HG03060 (cell line): ENCODE measurements around the gene RAB6A.
"Not testable (repeated sequence)": the region's sequence is repeated elsewhere in the genome, so short reads cannot be mapped to it uniquely, and the experiment has no call there.

ENCODE experiments used
- ATAC-seq: cut with Tn5 transposase; IDR thresholded peaks from one replicate; pipeline ENCODE4 v1.9.1; 2021; ENCODE audit warnings: low read depth, moderate number of reproducible peaks; ENCODE audit not compliant: unreplicated experiment

The RAB6A gene

DNA sequence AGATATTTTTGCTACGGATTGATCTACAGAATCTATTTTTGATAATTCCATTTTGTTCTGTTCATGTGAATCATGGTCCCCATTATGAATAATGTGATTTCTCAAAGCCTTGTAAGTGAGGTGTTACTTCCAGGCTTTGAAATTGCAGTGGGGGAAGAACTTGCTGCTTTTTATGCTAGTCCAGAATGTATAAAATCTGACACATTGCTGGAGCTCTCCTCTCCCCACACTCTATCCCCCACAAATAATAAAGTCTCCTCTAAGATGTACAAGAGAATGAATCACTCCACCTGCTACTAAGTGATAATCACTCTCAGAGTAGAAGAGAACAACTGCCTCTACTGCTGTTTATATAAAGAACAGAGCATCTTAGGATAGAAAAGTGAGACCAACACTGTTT lies 5.9 kb upstream of the RAB6A start:
- ATAC-seq: no peak

DNA sequence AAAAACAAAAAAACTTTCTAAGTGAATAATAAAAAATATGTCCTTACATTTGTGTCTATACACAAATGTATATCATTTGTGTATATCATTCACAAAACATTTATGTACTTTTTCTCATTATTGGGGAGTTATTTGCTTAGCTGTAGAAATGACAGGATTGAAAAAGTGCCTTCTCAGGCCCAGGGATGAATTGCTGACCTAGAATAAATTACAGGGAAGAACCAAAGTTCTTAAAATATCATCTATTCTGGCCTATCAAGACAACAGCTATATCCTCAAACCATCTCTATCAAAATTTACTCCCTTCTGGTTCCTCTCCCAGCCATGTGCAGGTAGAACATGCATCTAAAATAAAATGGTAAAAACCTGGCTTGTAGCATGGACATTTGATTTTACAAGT lies 1.9 kb upstream of the RAB6A start:
- no peak for ATAC-seq

- ATAC-seq: no peak
Measured at GRCh38 chr11:73761403-73761945, 600 bp upstream of the RAB6A start.

GRCh38 chr11:73760135-73760678 lies 667 bp downstream of the RAB6A start:
- ATAC-seq: no peak

- ATAC-seq: no peak
Measured at GRCh38 chr11:73759610-73760134, 1.2 kb downstream of the RAB6A start.

DNA sequence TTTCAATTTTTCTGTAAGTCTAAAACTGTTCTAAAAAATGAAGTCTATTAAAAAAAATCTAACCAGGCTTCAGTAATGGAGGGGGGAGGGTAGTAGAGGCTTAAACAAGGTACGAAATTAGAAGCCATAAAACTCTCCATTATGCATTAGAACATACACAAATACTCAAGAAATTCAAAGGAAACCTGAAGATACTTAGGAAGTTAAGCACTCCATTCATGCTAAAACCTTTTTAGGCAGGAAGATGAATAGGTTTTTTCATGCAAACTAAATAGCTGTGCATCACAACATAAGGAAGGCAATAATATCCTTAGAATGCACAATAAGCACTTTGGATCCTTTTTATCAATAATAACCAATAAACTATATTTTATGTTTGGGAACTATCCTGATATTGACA lies 2.4 kb downstream of the RAB6A start:
- ATAC-seq: no peak

DNA sequence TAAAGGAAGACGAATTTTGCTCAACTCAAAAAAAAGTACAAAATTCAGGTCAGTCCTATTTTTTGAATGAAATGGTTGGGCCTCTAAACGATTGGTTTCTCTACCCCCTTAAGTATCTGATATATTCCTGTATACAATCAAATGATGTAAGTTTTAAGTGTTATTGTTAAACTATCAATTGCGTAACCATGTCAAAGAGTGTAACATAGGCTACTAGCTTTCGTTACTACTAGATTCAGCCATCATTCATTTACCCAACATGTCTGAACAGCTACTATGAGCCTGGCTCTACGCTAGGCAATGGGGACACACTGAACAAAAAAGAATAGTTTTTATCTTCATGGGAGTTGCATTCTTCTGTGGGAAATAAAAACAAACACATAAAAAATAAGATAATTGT lies 3.3 kb downstream of the RAB6A start:
- ATAC-seq: no peak

DNA sequence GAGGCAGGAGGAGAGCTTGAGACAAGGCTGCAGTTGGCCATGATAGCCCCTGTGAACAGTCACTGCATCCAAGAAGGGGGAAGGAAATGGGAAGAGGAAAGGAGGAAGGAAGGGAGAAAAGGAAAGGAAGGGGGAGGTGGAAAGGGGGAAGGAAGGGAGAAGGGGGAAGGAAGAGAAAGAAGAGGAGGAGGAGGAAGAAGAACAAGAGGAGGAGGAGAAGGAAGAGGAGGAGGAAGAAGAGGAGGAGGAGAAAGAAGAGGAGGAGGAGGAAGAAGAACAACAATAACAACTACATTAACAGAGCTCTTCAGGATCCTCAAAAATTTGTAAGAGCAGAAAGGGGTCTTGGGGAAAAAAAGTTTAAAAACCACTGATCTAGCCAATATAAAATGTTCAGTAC lies 5.2 kb downstream of the RAB6A start:
- ATAC-seq: no peak

DNA sequence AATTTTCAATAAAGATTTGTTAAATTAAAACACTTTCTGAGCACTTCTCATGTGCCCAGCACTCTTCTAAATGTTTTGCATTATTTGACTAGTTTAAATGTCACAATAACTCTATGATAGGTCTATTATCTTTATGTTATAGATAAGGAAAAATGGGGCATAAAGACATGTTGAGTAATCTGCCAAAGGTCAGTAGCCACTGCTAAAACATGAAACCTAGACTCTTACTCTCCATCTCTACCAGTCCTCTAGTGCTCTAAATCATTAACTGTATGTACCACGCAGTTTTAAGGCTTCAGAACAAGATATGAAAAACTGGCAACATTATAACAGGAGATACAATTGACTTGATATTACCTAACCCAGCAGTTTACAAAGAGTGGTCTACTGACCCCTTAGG lies 6.9 kb downstream of the RAB6A start:
- ATAC-seq: no peak

DNA sequence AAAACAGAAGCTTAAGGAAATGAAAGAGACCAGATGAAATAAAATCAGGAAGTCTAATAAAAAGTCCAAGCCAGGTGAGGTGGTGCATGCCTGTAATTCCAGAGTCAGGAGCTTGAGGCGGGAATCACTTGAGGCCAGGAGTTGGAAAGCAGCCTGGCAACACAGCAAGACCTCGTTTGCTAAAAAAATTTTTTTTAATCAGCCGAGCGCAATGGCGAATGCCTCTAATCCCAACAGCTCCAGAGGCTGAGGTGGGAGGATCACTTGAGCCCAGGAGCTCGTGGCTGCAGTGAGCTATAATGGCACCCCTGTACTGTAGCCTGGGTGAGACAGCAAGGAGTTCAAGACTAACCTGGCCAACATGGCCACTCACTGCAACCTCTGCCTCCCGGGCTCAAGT lies 8.0 kb downstream of the RAB6A start:
- ATAC-seq: no peak

DNA sequence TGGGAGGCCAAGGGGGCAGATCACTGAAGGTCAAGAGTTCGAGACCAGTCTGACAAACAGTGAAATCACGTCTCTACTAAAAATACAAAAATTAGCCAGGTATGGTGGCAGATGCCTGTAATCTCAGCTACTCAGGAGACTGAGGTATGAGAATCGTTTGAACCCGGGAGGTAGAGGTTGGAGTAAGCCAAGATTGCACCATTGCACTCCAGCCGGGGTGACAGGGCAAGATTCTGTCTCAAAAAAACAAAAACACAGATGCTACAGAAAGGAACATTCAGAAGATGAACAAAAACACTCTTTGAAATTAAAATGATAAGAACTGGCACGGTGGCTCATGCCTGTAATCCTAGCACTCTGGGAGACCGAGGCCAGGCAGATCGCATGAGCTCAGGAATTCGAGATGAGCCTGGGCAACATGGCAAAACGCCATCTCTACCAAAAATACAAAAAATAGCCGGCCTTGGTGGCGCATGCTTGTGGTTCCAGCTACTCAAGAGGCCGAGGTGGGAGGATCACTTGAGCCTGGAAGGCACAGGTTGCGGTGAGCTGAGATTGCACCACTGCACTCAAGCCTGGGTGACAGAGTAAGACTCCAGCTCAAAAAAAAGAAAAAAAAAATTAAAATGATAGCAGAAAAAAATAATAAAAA lies 8.5 kb downstream of the RAB6A start:
- no peak for ATAC-seq

- ATAC-seq: not testable (repeated sequence)
Measured at GRCh38 chr11:73750862-73751261, 10.0 kb downstream of the RAB6A start.

DNA sequence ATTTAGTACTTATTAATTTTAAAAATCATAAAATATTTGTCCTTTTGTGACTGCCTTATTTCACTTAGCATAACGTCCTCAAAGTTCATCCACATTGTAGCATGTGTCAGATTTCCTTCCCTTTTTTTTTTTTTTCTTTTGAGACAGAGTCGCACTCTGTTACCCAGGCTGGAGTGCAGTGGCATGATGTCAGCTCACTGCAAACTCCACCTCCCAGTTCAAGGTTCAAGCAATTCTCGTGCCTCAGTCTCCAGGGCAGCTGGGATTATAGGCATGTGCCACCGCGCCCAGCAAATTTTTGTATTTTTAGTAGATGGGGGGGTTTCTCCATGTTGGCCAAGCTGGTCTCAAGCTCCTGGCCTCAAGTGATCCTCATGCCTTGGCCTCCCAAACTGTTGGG lies 10.6 kb downstream of the RAB6A start:
- ATAC-seq: no peak

- no peak for ATAC-seq
Measured at GRCh38 chr11:73749118-73749517, 11.8 kb downstream of the RAB6A start.

- ATAC-seq: no peak
Measured at GRCh38 chr11:73748300-73748699, 12.6 kb downstream of the RAB6A start.

DNA sequence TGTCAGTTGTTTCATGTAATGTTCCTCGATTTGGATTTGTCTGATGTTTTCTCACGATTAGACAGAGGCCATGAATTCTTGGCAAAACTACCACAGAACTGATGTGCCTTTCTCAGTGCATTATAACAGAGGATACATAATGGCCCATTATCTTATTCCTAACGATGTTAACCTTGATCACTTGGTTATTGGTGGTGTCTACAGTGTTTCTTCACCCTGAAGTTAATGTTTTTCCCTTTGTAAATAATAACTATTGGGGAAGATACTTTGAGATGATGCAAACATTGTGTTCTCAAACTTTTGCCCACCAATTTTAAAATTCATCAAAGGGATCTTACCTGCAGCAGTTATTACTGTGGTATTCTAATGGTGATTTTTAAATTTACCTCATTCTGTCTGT lies 13.1 kb downstream of the RAB6A start:
- no peak for ATAC-seq

DNA sequence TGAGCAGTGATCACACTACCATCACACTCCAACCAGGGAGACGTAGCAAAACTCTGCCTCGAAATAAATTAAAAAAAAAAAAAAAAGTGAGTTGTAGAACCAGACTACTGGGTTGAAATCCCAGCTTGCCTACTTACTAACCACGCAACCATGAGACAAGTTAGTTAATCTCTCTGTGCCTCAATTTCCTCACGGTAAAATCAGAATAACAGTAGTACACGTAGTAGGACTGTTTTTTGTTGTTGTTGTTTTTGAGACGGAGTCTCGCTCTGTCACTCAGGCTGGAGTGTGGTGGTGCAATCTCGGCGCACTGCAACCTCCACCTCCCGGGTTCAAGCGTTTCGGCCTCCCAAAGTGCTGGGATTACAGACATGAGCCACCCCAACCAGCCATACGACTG lies 14.2 kb downstream of the RAB6A start:
- ATAC-seq: no peak

GRCh38 chr11:73743045-73743444 lies 17.8 kb downstream of the RAB6A start:
- ATAC-seq: no peak

DNA sequence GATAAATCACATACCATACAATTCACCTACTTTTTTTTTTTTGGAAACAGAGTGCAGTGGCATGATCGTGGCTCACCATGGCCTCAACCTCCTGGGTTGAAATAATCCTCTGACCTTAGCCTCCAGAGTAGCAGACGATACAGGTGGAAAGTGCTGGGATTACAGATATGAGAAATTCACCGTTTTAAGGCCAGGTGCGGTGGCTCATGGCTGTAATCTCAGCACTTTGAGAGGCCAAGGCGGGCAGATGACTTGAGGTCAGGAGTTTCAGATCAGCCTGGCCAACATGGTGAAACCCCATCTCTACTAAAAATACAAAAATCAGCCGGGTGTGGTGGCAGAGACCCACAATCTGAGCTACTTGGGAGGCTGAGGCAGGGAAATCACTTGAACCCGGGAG lies 24.9 kb downstream of the RAB6A start:
- ATAC-seq: not testable (repeated sequence)

DNA sequence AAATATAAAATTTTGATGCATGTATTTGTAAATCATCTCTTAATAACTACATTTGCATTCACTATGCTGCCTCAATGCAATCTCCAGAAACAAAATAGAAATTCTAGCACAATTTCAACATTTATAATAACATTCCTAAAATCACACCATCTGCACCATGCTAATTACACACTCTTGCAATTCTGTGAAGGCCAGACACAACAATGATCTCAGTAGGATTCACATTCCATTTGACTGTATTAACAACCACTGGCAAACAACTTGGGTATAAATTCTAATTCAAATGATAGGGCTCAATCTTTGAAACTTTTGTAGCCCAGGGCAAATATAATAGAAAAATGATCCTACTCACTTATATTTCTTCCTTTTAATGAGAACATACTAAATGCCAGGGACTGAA lies 25.9 kb downstream of the RAB6A start:
- no peak for ATAC-seq

DNA sequence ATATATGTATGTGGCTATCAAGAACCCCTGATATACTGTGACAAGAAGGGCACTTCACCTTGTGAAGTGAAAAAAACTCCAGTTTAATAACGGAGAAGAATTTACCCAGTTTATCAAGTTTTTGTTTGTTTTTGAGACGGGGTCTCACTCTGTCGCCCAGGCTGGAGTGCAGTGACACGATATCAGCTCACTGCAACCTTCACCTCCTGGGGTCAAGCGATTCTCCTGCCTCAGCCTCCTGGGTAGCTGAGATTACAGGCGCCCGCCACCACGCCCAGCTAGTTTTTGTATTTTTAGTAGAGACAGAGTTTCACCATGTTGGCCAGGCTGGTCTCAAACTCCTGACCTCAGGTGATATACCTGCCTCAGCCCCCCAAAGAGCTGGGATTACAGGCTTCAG lies 26.9 kb downstream of the RAB6A start:
- not testable (repeated sequence) for ATAC-seq

GRCh38 chr11:73732936-73733335 lies 27.9 kb downstream of the RAB6A start:
- ATAC-seq: not testable (repeated sequence)
